ENCODE results near the gene DZIP3. TPM values are rescaled to one million over a fixed set of nuclear protein-coding genes. Genes with fewer than 3 reads are reported as not detected.

The DZIP3 gene
- total RNA-seq, 1 experiment from 2014 or later = 25.3 TPM

DNA sequence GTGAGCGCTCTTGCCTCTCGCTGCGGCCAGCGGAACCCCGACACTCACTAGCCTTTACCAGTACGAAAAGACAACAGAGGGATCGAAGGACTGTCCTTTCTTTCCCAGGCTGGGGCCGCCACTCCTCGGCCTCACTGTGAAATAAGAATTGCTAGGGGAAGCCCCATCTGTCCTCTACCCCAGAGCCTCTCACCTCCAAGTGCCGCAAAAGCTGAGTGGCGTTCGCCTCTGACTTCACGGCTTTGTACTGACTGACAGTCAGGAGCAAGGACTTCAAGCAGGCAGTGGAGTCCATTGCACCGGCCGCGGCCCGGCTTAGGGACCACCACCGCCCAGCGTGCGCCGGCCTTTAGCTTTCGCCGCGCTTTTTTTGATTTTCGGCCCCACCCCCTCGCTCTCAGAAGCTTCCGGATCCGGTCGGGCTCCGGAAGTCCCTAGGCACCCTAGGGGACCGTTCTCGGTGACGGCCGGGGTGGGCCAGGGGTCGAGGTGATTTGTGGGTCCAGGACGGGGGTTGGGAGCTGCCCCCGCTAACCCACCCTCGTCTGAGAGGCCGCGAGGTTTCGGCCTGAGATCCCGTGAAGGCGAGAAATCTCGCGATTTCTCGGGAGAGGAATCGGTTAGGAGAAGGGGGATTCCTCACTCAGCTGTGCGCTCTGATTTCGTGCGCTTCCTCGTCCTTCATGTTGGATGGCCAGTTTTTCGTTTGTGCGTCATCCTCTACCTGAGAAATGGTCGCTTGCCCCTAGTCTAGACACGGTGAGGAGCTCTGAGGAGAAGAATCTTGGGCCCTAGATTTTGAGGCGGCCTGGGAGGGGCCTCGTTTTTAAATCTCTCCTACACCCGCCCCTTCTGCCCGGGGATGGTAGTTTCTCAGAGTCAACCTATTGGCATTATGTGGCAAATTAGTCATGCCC, at the start of gene DZIP3, which contains the start of gene CIP2A (continued):
- TF ChIP-seq, protein P1, sequence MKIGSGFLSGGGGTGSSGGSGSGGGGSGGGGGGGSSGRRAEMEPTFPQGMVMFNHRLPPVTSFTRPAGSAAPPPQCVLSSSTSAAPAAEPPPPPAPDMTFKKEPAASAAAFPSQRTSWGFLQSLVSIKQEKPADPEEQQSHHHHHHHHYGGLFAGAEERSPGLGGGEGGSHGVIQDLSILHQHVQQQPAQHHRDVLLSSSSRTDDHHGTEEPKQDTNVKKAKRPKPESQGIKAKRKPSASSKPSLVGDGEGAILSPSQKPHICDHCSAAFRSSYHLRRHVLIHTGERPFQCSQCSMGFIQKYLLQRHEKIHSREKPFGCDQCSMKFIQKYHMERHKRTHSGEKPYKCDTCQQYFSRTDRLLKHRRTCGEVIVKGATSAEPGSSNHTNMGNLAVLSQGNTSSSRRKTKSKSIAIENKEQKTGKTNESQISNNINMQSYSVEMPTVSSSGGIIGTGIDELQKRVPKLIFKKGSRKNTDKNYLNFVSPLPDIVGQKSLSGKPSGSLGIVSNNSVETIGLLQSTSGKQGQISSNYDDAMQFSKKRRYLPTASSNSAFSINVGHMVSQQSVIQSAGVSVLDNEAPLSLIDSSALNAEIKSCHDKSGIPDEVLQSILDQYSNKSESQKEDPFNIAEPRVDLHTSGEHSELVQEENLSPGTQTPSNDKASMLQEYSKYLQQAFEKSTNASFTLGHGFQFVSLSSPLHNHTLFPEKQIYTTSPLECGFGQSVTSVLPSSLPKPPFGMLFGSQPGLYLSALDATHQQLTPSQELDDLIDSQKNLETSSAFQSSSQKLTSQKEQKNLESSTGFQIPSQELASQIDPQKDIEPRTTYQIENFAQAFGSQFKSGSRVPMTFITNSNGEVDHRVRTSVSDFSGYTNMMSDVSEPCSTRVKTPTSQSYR (CRISPR knock-in tag; IDR thresholded peaks at IDR 0.05) = 0 out of 2 replicates have a peak, but pooled peaks have one; percentile 49
- TF ChIP-seq CBFB (CRISPR knock-in tag; IDR thresholded peaks at IDR 0.05; ENCODE audit: low read depth) (0 out of 2 replicates have a peak, but pooled peaks have one; percentile 56), KAT7 (CRISPR knock-in tag; IDR thresholded peaks at IDR 0.05; ENCODE audit: borderline replicate concordance) (peak; percentile 42), FOXK1 (CRISPR knock-in tag; IDR thresholded peaks at IDR 0.05) (peak; percentile 81), USF2 (CRISPR knock-in tag; IDR thresholded peaks at IDR 0.05) (no peak), ZNF232 (CRISPR knock-in tag; IDR thresholded peaks at IDR 0.05) (0 out of 2 replicates have a peak, but pooled peaks have one; percentile 14), RORB (CRISPR knock-in tag; IDR thresholded peaks at IDR 0.05) (no peak), TEAD1 (CRISPR knock-in tag; IDR thresholded peaks at IDR 0.05) (no peak; the same call in 1 of the 2 replicates), SMAD3 (CRISPR knock-in tag; IDR thresholded peaks at IDR 0.05; ENCODE audit: borderline replicate concordance) (peak; percentile 87; the same call in 1 of the 2 replicates)
- TF ChIP-seq, protein P2, sequence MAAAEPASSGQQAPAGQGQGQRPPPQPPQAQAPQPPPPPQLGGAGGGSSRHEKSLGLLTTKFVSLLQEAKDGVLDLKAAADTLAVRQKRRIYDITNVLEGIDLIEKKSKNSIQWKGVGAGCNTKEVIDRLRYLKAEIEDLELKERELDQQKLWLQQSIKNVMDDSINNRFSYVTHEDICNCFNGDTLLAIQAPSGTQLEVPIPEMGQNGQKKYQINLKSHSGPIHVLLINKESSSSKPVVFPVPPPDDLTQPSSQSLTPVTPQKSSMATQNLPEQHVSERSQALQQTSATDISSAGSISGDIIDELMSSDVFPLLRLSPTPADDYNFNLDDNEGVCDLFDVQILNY (CRISPR knock-in tag; IDR thresholded peaks at IDR 0.05) = peak; percentile 55; the same call in 1 of the 2 replicates

- H3K27ac Mint-ChIP-seq = no peak overlapping the region
- ChIA-PET CTCF (no interaction called here), POLR2A (interaction anchor here (0.6 to 1.0 kb wide), 2 partner anchors 52 to 68 kb away, joined by 3 read pairs; no protein-coding TSS in a partner anchor)
- no peak for ATAC-seq
- H3K4me1 Mint-ChIP-seq = no peaks in the 10 kb centered on the region
- no peak for DNase-seq (ENCODE audit: low spot score)
- no peak overlapping the region for H3K4me3 Mint-ChIP-seq
- H3K9me3 Mint-ChIP-seq = peaks cover 10% of the 10 kb centered on the region
- no peaks in the 10 kb centered on the region for H3K27me3 Mint-ChIP-seq (ENCODE audit: low read depth)
- H3K36me3 Mint-ChIP-seq = peaks cover 26% of the 10 kb centered on the region
- TF ChIP-seq RELA (CRISPR knock-in tag; IDR thresholded peaks at IDR 0.05; ENCODE audit: borderline replicate concordance) (no peak), ZNF512 (CRISPR knock-in tag; IDR thresholded peaks at IDR 0.05; ENCODE audit: borderline replicate concordance) (no peak), CREM (CRISPR knock-in tag; IDR thresholded peaks at IDR 0.05) (no peak), HMGXB4 (CRISPR knock-in tag; IDR thresholded peaks at IDR 0.05) (no peak)
- TF ChIP-seq, protein P3, sequence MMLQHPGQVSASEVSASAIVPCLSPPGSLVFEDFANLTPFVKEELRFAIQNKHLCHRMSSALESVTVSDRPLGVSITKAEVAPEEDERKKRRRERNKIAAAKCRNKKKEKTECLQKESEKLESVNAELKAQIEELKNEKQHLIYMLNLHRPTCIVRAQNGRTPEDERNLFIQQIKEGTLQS (CRISPR knock-in tag; conservative IDR thresholded peaks at IDR 0.05) = no peak
- TF ChIP-seq, protein P4, sequence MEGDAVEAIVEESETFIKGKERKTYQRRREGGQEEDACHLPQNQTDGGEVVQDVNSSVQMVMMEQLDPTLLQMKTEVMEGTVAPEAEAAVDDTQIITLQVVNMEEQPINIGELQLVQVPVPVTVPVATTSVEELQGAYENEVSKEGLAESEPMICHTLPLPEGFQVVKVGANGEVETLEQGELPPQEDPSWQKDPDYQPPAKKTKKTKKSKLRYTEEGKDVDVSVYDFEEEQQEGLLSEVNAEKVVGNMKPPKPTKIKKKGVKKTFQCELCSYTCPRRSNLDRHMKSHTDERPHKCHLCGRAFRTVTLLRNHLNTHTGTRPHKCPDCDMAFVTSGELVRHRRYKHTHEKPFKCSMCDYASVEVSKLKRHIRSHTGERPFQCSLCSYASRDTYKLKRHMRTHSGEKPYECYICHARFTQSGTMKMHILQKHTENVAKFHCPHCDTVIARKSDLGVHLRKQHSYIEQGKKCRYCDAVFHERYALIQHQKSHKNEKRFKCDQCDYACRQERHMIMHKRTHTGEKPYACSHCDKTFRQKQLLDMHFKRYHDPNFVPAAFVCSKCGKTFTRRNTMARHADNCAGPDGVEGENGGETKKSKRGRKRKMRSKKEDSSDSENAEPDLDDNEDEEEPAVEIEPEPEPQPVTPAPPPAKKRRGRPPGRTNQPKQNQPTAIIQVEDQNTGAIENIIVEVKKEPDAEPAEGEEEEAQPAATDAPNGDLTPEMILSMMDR (IDR thresholded peaks at IDR 0.05) = no peak
- TF ChIP-seq, protein P5, sequence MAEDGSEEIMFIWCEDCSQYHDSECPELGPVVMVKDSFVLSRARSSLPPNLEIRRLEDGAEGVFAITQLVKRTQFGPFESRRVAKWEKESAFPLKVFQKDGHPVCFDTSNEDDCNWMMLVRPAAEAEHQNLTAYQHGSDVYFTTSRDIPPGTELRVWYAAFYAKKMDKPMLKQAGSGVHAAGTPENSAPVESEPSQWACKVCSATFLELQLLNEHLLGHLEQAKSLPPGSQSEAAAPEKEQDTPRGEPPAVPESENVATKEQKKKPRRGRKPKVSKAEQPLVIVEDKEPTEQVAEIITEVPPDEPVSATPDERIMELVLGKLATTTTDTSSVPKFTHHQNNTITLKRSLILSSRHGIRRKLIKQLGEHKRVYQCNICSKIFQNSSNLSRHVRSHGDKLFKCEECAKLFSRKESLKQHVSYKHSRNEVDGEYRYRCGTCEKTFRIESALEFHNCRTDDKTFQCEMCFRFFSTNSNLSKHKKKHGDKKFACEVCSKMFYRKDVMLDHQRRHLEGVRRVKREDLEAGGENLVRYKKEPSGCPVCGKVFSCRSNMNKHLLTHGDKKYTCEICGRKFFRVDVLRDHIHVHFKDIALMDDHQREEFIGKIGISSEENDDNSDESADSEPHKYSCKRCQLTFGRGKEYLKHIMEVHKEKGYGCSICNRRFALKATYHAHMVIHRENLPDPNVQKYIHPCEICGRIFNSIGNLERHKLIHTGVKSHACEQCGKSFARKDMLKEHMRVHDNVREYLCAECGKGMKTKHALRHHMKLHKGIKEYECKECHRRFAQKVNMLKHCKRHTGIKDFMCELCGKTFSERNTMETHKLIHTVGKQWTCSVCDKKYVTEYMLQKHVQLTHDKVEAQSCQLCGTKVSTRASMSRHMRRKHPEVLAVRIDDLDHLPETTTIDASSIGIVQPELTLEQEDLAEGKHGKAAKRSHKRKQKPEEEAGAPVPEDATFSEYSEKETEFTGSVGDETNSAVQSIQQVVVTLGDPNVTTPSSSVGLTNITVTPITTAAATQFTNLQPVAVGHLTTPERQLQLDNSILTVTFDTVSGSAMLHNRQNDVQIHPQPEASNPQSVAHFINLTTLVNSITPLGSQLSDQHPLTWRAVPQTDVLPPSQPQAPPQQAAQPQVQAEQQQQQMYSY (CRISPR knock-in tag; IDR thresholded peaks at IDR 0.05) = no peak
- TF ChIP-seq, protein P6, sequence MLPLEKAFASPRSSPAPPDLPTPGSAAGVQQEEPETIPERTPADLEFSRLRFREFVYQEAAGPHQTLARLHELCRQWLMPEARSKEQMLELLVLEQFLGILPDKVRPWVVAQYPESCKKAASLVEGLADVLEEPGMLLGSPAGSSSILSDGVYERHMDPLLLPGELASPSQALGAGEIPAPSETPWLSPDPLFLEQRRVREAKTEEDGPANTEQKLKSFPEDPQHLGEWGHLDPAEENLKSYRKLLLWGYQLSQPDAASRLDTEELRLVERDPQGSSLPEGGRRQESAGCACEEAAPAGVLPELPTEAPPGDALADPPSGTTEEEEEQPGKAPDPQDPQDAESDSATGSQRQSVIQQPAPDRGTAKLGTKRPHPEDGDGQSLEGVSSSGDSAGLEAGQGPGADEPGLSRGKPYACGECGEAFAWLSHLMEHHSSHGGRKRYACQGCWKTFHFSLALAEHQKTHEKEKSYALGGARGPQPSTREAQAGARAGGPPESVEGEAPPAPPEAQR (CRISPR knock-in tag; IDR thresholded peaks at IDR 0.05) = no peak
These were observed 43.3 kb upstream of the DZIP3 start for GRCh38 chr3:108546247-108546646.

All from WTC11 (cell line).